Adipocyte (in vitro differentiated cells): ENCODE data around the gene CHRM4.
A peak's percentile ranks its signal among the peaks of the same experiment; 100 is the strongest.

Experiments used
- DNase-seq: peaks from one replicate; pipeline ENCODE4 v3.0.0-alpha.2; 2015; ENCODE audit warnings: low read depth
- H3K27me3 ChIP-seq: replicated peaks from 2 replicates; pipeline ENCODE4 v1.7.0; 2013; ENCODE audit warnings: mild to moderate bottlenecking, low read length, moderate library complexity; ENCODE audit not compliant: control insufficient read depth, insufficient read depth
- H3K36me3 ChIP-seq: 2 replicates; pipeline ENCODE4 v1.7.0; 2013; ENCODE audit warnings: low read length, mild to moderate bottlenecking, moderate library complexity; ENCODE audit not compliant: control insufficient read depth, insufficient read depth, severe bottlenecking
- H3K4me1 ChIP-seq: 2 replicates; pipeline ENCODE4 v1.7.0; 2013; ENCODE audit warnings: mild to moderate bottlenecking, low read length, moderate library complexity; ENCODE audit not compliant: control insufficient read depth, insufficient read depth
- H3K4me3 ChIP-seq: 2 replicates; pipeline ENCODE4 v1.7.0; 2013; ENCODE audit warnings: mild to moderate bottlenecking, low read length, moderate library complexity
- H3K9ac ChIP-seq: 2 replicates; pipeline ENCODE4 v1.7.0; 2013; ENCODE audit warnings: mild to moderate bottlenecking, low read length, moderate library complexity
- H3K9me3 ChIP-seq: 2 replicates; pipeline ENCODE4 v1.7.0; 2013; ENCODE audit warnings: mild to moderate bottlenecking, low read length, moderate library complexity; ENCODE audit not compliant: control insufficient read depth

The CHRM4 gene

GRCh38 chr11:46386674-46387073, 4.9 kb downstream of the CHRM4 start:
- Histone ChIP-seq H3K9ac (no peak overlapping the region), H3K4me3 (no peak overlapping the region), H3K4me1 (peaks cover 13% of the 10 kb centered on the region), H3K36me3 (no peaks in the 10 kb centered on the region), H3K27me3 (peaks cover 11% of the 10 kb centered on the region), H3K9me3 (no peaks in the 10 kb centered on the region)
- no peak for DNase-seq

- Histone ChIP-seq H3K27me3 (peaks cover 11% of the 10 kb centered on the region), H3K4me1 (peaks cover 13% of the 10 kb centered on the region), H3K9me3 (no peaks in the 10 kb centered on the region), H3K4me3 (no peak overlapping the region), H3K9ac (no peak overlapping the region), H3K36me3 (no peaks in the 10 kb centered on the region)
- DNase-seq = no peak
Observed at GRCh38 chr11:46386005-46386578, 5.5 kb downstream of the CHRM4 start.

DNA sequence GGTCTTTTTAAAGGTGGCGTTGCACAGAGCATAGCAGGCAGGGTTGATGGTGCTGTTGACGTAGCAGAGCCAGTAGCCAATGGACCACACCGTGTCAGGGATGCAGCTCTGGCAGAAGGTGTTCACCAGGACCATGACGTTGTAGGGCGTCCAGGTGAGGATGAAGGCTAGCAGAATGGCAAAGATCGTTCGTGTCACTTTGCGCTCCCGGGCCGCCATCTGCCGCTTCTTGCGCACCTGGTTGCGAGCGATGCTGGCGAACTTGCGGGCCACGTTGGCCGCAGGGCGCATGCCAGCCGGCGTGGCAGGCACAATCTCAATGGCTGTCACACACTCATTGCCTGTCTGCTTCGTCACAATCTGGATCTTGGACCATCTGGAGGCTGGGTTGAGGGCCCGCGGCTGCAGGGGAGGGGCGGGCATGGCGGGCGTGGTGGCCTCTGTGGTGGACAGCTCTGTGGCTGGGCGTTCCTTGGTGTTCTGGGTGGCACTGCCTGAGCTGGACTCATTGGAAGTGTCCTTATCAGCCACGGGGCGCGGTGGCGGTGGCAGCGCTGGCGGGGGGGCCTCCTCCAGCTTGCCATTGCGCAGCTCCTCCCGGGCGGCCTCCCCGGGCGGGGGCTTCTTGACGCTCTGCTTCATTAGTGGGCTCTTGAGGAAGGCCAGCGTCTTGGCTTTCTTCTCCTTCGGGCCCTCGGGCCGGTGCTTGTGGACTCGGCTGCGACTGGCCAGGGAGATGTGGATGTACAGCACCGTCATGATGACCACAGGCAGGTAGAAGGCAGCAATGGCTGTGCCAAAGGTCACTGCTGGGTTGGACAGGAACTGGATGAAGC, 6.2 kb downstream of the CHRM4 start:
- no peak overlapping the region for H3K9ac ChIP-seq
- H3K36me3 ChIP-seq = no peaks in the 10 kb centered on the region
- peaks cover 11% of the 10 kb centered on the region for H3K4me1 ChIP-seq
- no peak for DNase-seq
- peaks cover 8% of the 10 kb centered on the region for H3K27me3 ChIP-seq
- H3K9me3 ChIP-seq = no peaks in the 10 kb centered on the region
- H3K4me3 ChIP-seq = no peak overlapping the region

DNA sequence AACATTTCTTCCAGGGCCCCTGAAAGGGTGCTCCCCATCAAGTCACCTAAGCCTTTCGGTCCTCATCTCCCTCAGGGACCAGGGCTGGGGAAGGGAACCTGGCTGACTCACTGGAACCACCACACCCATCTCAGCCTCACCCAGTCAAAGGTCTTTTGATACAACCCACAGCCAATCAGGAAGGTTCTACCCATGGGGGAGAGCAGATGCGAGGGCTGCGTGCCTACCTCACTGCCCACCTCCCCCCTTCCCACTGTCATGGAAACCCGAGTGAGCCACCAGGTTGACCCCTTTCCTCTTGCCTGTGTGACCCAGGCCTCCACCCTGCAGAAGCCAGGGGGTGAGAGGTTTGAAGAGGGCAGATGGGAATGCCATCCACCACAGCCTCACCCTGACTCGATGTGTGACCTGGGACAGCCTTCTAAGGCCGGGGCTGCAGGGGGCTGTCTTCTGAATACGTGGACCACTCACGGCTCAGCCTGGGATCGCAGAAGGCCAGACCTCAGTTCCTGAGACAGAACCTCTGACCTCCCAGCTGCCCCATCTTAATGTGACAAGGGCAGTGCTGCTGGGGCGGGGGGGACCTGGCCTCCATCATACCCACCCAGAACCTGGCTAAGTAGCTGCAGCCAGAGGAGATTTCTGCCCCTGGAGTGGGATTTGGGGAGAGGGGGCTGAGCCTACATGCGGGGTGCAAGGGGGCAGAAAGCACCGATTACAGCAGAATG, 7.4 kb downstream of the CHRM4 start:
- no peak for DNase-seq
- Histone ChIP-seq H3K4me1 (peaks cover 2% of the 10 kb centered on the region), H3K9me3 (no peaks in the 10 kb centered on the region), H3K4me3 (no peak overlapping the region), H3K9ac (no peak overlapping the region), H3K27me3 (peaks cover 6% of the 10 kb centered on the region), H3K36me3 (no peaks in the 10 kb centered on the region)

DNA sequence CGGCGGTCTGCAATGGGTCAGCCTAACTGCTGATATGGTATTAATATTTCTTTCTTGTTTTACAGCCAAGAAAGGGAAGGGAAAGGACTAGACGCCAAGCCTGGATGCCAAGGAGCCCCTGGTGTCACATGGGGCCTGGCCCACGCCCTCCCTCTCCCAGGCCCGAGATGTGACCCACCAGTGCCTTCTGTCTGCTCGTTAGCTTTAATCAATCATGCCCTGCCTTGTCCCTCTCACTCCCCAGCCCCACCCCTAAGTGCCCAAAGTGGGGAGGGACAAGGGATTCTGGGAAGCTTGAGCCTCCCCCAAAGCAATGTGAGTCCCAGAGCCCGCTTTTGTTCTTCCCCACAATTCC, 8.2 kb downstream of the CHRM4 start:
- Histone ChIP-seq H3K27me3 (peaks cover 6% of the 10 kb centered on the region), H3K9me3 (no peaks in the 10 kb centered on the region), H3K36me3 (no peaks in the 10 kb centered on the region), H3K4me1 (peaks cover 2% of the 10 kb centered on the region), H3K4me3 (no peak overlapping the region), H3K9ac (no peak overlapping the region)
- no peak for DNase-seq

DNA sequence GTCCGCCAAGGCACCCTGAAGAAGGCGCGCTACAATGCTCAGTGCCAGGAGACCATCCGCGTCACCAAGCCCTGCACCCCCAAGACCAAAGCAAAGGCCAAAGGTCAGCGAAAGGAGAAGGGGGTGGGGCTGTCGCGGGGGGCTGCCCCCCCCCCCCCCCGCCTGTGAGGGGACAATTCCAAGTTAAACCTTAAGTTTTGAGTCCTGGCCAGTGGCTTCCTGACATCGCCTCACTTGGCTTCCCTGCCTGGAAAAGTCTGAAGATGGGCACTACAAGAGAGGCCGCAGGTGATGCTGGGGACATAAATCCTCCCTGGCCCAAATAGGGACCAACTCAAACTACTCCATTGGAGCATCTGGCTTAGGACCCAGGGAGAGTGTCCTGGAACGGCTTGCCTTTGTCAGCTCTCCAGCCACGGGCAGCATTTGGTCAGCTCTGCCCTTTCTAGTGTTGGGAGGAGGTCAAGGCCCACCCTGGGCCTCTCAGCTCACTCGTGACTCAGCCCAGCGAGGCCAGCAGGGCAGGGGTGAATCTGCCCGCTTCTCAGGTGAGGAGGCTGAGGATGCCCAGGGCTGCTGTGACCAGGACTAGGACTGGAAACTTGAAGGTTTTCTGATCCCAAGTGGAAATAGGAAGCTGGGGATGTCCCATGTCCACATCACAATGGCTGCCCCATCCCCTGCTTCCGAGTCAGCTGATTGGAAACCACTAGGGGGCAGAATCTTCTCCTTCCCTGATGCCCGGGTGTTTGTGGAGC, 8.8 kb downstream of the CHRM4 start:
- Histone ChIP-seq H3K9ac (no peak overlapping the region), H3K9me3 (no peaks in the 10 kb centered on the region), H3K36me3 (no peaks in the 10 kb centered on the region), H3K27me3 (peaks cover 6% of the 10 kb centered on the region), H3K4me3 (no peak overlapping the region), H3K4me1 (peaks cover 2% of the 10 kb centered on the region)
- peak; percentile 67 for DNase-seq

DNA sequence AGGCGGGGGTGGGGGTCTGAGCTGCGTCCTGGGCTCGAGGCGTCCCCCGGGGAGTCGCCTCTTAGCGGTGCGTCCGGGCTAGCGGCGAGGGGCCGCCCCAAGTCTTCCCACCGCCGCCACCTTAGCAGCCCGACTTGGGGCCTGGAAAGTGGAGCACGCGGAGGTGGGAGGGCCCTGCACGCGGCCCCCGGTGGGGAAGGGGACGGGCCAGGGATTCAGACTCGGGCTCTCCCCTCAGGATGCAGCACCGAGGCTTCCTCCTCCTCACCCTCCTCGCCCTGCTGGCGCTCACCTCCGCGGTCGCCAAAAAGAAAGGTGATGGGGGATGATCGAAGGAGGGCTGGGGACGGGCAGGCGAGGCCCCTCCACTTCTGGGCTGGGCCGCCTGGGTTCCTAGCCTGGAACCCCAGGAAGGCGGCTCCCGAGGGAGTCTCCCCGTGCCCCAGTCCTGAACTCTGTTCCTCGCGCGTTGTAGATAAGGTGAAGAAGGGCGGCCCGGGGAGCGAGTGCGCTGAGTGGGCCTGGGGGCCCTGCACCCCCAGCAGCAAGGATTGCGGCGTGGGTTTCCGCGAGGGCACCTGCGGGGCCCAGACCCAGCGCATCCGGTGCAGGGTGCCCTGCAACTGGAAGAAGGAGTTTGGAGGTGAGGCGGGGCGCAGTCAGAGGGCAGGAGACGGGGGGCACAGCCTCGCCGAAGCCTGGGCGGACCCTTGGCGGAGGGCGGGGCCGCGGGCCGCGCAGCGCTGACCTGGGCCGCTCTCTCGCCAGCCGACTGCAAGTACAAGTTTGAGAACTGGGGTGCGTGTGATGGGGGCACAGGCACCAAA, 9.5 kb downstream of the CHRM4 start:
- DNase-seq = no peak
- H3K9me3 ChIP-seq = no peaks in the 10 kb centered on the region
- peaks cover 4% of the 10 kb centered on the region for H3K36me3 ChIP-seq
- H3K27me3 ChIP-seq = peaks cover 6% of the 10 kb centered on the region
- peaks cover 2% of the 10 kb centered on the region for H3K4me1 ChIP-seq
- H3K9ac ChIP-seq = peak overlapping the region; percentile 34
- peak overlapping the region; percentile 58 for H3K4me3 ChIP-seq

GRCh38 chr11:46381048-46381818, 10.3 kb downstream of the CHRM4 start, which contains the start of gene MDK:
Gene MDK, plus strand, starts transcription at chr11:46381669. Its CDS starts 389 bp downstream, at chr11:46382058.
- H3K9me3 ChIP-seq = no peaks in the 10 kb centered on the region
- peak within 1 kb of the TSS; percentile 64 for H3K9ac ChIP-seq
- H3K4me1 ChIP-seq = peaks cover 2% of the 10 kb centered on the region
- H3K4me3 ChIP-seq = peak within 1 kb of the TSS; percentile 76
- H3K36me3 ChIP-seq = peaks cover 9% of the 10 kb centered on the region
- peak; percentile 61 for DNase-seq
- peaks cover 6% of the 10 kb centered on the region for H3K27me3 ChIP-seq

GRCh38 chr11:46380340-46381047, 11.1 kb downstream of the CHRM4 start:
- peaks cover 6% of the 10 kb centered on the region for H3K27me3 ChIP-seq
- H3K4me3 ChIP-seq = peak overlapping the region; percentile 76
- H3K36me3 ChIP-seq = peaks cover 14% of the 10 kb centered on the region
- peaks cover 2% of the 10 kb centered on the region for H3K4me1 ChIP-seq
- H3K9ac ChIP-seq = peak overlapping the region; percentile 64
- H3K9me3 ChIP-seq = no peaks in the 10 kb centered on the region
- DNase-seq = peak; percentile 60
